Brain pericyte (primary cell): ENCODE data around the gene HAVCR1.
"Not testable (repeated sequence)": the region's sequence is repeated elsewhere in the genome, so short reads cannot be mapped to it uniquely, and the experiment has no call there.

Source experiments
- DNase-seq: peaks from one replicate; pipeline ENCODE4 v3.0.0-alpha.2; 2012; ENCODE audit warnings: low read depth, low spot score

Gene HAVCR1

GRCh38 chr5:157059093-157059539 lies at the start of gene HAVCR1:
TSS of gene HAVCR1 (minus strand) at chr5:157059116. CDS start at chr5:157057943, 1,173 bp downstream.
- no peak for DNase-seq

- no peak for DNase-seq
Observed at GRCh38 chr5:157107508-157107907, 48.6 kb upstream of the HAVCR1 start.

GRCh38 chr5:157106630-157107461 lies 47.9 kb upstream of the HAVCR1 start:
- DNase-seq: no peak

GRCh38 chr5:157100140-157100679 lies 41.3 kb upstream of the HAVCR1 start:
- DNase-seq: no peak

- no peak for DNase-seq
Observed at GRCh38 chr5:157088342-157088990, 29.6 kb upstream of the HAVCR1 start.

GRCh38 chr5:157086751-157087359 lies 27.9 kb upstream of the HAVCR1 start:
- no peak for DNase-seq

- no peak for DNase-seq
Observed at GRCh38 chr5:157085930-157086329, 27.0 kb upstream of the HAVCR1 start.

- DNase-seq: no peak
Observed at GRCh38 chr5:157080286-157080685, 21.4 kb upstream of the HAVCR1 start.

GRCh38 chr5:157076558-157076957 lies 17.6 kb upstream of the HAVCR1 start:
- no peak for DNase-seq

GRCh38 chr5:157072508-157072907 lies 13.6 kb upstream of the HAVCR1 start:
- DNase-seq: no peak

- DNase-seq: no peak
Observed at GRCh38 chr5:157069949-157070348, 11.0 kb upstream of the HAVCR1 start.

- no peak for DNase-seq
Observed at GRCh38 chr5:157068785-157069184, 9.9 kb upstream of the HAVCR1 start.

GRCh38 chr5:157068339-157068738 lies 9.4 kb upstream of the HAVCR1 start:
- DNase-seq: no peak

- DNase-seq: no peak
Observed at GRCh38 chr5:157067005-157067404, 8.1 kb upstream of the HAVCR1 start.

- DNase-seq: no peak
Observed at GRCh38 chr5:157066080-157066479, 7.2 kb upstream of the HAVCR1 start.

- DNase-seq: no peak
Observed at GRCh38 chr5:157063776-157064430, 5.0 kb upstream of the HAVCR1 start.

- no peak for DNase-seq
Observed at GRCh38 chr5:157059891-157060290, 975 bp upstream of the HAVCR1 start.

- DNase-seq: no peak
Observed at GRCh38 chr5:157057459-157058370, 1.2 kb downstream of the HAVCR1 start.

- not testable (repeated sequence) for DNase-seq
Observed at GRCh38 chr5:157056848-157057247, 2.1 kb downstream of the HAVCR1 start.

- DNase-seq: no peak
Observed at GRCh38 chr5:157051604-157052245, 7.2 kb downstream of the HAVCR1 start.
